Activated T-cell treated with anti-CD3 and anti-CD28 coated beads for 24 hours (primary cell): ENCODE results near the gene MRPS25.

Source experiments
- DNase-seq: peaks from one replicate; pipeline ENCODE4 v3.0.0-alpha.2; 2020; ENCODE audit warnings: low read depth

The MRPS25 gene

DNA sequence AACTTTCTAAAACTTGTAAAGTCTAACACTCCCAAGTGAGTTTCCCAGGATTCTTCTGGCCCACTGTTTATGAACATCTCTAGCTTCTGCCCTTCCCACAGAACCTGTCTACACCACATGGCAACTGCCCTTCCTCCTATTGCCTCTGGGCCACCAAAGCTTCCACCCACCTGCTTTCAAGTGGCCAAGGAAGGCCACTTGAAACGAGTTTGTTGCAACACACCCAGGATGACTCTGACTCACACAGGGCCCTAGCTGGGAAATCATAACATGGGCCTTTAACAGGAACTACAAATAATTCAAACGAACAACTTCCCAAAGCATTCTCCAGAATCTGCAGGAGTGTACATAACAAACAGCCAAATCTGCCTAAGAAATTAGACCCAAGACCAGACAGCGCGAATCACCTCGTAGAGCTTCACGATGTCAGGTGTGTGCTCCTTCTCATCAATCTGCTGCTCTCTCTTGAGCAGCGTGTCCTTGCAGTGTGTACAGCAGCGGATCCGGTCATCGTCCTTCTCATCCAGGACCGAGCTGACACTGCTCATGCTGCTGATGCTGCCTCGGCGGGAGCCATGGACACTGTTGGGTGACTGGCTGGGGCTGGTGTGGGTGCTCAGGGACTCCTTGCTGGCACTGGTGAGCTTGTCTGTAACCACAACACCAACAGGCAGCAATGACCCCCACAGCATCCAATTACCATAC is 17.0 kb upstream of the MRPS25 start:
- no peak for DNase-seq

DNA sequence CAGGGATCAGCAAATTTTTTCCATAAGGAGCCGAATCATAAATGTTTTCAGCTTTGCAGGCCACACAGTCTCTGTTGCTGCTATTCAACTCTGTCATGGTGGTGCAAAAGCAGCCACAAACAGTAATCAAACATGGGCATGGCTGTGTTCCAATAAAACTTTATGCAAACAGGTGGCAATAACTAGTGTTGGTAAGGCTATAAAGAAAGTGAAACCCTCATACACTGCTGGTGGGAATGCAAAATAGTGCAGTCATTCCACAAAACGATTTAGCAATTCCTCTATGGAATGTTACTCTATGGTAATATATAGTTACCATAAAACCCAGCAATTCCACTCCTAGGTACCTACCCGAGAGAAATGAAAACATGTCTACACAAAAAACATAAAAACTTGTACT is 14.0 kb upstream of the MRPS25 start:
- DNase-seq: no peak

DNA sequence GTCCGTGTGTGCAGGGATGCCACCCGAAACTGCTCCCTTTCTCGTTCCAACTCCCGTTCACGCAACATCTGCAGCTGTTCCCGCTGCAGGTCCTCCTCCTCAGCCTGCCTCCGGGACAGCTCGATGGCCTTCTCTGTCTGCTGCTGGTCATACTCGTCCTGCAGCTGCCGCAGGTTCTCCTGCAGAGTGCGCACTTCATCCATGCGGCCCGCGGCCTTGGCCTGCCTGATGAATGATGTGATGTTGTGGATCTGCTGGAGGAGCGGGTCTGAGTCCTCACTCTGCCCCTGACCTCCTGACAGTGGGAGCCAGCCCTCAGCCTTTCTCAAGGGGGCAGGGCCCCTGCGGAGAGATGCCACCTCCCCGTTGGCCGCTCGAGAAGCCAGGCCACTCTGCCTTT is 9.4 kb upstream of the MRPS25 start:
- no peak for DNase-seq

DNA sequence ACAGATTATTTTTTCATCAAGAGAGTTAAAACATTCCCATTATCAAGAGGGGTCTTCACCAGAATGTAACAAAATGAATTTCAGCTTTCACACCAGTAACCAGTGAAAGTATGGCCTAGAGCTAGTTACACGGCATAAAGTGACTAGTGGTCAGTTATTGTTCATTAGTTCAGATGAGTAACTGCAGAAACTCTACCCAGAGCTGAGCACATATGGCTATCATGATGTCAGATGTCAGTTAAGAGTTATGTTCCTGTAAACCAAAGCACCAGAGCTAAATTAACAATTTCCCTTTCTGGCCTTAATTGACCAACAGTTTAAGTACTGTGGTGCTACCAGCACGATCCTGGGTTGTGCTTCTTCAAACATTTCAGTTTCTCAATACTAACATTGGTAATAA is 6.6 kb upstream of the MRPS25 start:
- no peak for DNase-seq

DNA sequence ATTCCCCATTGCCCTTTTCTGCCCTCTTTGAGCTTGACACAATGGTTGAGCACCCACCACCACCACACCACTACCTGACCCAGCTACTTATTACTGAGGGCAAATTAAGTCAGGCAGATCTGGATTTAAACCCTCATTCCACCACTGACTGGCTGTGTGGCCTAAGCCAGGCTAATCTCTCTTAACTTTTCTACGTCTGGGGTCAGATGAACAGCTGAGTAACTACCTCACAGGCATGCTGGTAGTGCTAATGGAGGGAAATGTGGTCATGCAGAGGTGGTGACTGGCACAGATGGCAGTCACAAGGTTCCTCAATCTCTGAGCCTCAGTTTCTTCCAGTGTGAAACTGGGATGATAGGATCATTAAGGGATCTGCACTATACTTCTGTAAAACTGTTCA is 4.3 kb upstream of the MRPS25 start:
- DNase-seq: no peak

DNA sequence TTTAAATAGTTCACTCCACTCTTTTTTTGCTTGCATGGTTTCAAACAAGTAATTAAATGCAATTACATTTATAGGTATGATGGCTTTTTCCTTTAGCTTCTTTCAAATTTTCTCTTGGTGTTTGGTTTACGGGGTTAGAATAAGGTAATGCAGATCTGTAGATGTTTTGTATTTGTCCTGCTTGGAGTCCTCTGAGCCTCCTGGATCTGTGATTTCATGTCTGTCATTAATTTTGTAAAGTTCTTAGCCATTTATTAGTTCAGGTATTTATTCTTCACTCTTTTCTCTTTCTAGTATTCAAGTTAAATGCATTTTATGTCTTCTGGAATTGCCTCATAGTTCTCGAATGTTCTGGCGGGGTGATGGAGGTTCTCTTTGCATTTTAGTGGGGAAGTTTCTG is 1.4 kb upstream of the MRPS25 start:
- no peak for DNase-seq

DNA sequence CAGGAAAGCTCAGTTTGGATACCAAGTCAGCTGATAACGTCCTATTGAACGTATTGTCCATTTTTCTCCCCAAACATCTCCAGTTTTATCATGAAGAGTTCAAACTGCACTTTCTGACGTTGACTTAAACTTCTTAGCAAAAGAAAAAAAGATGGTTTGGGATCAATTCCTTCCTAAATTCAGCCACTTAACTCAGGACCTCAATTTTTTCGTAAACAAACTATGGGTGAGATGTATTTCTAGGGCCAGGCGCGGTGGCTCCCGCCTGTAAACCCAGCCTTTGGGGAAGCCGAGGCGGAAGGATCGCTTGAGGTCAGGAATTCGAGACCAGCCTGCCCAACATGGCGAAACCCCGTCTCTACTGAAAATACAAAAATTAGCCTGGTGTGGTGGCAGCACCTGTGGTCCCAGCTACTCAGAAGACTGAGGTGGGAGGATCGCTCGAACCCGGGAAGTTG is 464 bp upstream of the MRPS25 start:
- no peak for DNase-seq

DNA sequence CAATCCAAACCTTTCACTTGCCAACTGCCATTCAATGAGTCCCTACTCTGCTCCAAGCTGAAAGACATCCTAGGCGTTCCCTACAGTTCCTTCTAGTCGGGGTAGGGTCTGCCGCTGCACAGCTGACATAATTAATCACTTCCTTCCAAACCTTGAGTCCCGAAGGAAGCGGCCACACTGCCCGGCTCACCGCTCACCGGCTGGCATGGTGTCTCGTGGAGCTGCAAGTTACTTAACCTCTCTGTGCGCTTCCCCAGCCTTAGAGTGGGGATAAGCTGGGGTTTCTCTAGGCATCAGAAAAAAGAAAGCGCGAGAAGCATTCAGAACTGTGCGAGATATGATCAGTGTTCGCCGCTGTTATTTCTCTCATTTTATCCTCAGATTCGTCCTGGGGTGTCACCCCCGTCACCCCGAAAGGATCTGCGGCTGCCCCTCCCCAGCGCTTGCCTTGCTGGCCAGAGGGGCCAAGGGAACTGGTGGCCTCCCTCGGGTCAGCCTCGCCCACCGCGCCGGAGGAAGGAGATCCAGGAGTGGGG is 748 bp downstream of the MRPS25 start:
- no peak for DNase-seq

DNA sequence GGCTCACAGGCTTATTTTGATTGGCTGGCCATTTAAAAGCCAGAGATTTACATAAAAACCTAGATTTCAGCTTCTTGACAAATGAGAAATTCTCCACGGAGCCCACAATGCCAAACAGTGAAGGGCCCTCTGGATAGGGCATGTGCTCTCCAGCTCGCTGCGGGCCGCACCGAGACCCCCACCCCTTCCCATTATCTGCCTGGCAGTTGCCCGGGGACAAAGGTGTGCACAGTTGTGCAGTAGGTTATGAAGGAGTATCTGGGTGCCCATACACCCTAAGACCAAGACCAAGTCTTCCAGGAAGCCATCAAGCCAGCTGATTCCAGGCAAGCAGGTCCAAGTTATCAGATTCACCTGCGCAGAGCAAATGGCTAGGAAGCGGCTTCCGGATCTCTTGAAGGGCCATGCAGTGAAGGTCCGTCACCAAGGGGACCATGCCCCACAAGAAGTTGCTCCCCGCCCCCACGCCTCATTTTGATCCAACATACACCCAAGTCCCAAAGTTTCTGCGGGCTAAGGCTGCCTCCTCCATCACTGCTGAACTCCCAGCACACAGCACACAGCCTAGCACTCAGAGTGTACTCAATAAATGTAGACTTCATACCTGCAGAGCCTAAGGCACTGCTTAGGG is 1.3 kb downstream of the MRPS25 start:
- DNase-seq: no peak

DNA sequence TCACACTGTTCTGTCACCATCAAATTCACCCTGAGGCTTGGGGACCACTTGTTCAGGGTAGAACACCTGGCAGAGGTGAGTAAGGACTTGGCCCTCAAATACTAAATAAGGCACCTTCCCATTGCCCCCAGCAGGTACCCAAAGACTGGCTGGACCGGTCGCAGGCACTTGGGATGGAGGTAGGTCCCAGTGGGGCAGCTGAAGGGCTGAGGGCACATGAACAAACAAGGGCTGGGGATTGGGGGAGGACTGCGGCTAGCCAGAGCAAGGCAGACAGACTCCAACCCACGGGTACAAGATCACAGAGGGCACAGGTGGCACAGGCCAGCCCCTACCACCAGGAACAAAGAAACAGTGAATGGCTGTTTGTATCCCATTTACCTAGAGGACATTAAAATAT is 1.9 kb downstream of the MRPS25 start:
- no peak for DNase-seq

DNA sequence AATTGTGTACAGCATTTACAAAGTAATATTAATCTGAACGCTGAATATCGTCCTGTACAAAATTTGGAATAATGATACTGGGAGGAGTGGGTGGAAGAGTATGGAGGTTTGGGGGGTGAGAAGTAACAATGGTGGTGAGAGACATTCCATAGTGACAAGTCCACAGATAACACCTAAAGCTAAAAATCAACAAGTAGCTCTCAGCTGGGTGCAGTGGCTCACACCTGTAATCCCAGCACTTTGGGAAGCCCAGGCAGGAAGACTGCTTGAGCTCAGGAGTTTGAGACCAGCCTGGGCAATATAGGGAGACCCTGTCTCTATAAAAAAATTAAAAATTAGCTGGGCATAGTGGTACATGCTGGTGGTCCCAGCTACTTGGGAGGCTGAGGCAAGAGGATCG is 5.1 kb downstream of the MRPS25 start:
- DNase-seq: no peak

DNA sequence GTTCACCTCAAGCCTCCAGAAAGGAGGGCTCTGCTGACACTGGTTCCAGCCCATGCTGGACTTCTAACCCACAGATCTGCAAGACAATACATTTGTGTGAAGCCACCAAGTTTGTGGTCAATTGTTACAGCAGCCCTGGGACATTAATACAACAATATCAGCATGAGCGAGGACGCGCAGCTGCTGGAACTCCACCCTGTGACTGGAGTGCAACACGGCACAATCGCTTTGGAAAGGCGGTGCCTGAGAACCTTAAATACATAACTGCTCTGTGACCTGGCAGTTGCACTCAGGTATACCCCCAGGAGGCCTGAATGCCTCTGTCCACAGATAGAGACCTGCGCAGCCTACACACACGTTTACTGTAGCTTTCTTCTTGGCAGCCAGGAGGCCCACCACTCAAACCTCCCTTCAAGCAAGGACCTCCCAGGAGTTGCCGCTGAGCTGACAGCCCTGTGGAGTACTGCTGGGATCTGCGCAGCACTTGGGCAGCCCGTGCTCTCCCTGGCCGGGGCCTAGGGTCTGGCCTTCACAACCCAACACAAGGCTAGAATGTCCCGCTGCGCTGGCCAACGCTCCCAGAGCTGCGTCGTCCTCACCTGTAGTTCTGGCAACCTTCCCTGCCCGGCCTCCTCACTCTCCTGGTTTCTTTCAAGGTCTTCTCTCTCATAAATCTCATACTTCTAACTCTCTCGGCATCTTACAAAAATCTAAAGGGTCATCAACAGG is 8.3 kb downstream of the MRPS25 start:
- DNase-seq: no peak

DNA sequence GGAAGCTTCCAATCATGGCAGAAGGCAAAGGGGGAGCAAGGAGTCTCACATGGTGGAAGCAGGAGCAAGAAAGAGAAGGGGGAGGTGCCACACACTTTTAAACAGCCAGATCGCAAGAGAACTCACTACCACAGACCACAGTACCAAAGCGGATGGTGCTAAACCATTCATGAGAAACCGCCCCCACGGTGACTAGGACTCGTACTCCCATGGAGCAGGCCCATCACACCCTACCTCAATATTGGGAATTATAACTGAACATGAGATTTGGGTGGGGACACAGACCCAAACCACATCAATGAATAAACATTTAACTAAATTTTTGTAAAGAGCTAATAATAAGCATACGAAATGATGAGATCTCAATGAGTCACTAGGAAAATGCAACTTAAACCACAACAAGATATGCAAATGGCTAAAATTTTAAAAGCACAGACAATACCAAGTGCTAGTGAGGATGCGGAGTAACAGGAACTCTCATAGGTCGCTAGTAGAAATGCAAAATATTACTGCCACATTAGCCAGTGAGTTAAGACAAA is 10.0 kb downstream of the MRPS25 start:
- DNase-seq: peak; percentile 60

DNA sequence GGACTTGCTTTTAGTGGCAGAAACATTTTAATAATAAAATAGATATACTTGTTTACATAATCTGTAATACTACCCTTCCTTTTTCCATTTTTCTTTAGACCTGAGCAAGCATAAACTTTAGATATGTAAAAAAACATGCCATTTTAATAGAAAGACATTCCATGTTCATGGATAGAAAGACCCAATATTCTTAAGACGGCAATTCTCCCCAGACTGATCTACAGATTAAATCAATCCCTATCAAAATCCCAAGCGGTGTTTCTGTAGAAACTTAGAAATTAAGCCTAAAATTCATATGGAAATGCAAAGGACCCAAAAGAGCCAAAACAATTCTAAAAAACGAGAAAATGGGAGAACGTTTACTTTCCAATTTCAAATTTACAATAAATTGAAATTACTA is 11.6 kb downstream of the MRPS25 start:
- DNase-seq: no peak

DNA sequence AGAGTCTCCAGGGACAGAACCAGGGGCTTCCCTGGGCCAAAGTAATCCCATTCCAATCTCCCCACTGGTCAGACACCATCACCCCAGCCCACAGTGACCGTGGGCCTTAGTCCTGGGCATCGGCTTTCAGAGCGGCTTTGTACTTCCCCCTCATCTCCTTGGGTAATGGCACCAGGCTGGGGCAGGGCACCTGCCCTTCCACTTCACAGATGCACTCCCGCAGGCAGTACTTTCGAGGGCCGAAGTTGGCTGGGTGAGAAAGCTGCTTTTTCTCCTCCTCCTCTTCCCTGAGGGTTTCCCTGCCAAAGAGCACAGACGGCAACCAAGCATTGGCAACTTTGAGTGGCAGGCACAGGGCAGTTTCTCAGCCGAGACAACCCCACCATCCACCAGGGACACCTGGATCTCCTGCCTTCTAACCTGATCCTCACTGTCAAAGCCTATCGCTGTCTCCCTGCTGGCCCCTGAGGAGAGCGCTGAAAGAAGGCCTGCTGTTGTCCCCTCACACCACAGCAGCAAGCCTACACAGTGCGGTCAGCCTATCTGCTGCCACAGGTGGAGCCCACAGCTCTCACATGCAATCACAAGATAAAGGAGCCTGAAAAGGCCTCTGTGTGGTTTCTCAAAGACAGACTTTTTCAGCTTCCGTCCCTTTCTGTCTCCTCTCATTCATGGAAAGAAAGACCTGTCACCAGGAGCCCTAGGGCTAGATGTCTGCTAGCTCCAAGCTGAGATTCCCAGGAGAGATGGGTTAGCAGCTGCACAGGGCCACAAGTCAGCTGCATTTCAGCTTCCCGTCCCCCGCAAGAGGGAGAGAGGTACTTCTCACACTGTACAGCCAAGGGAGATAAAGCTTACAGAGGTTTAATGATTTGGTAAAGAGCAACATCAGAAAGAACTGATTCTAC is 12.5 kb downstream of the MRPS25 start:
- DNase-seq: no peak

DNA sequence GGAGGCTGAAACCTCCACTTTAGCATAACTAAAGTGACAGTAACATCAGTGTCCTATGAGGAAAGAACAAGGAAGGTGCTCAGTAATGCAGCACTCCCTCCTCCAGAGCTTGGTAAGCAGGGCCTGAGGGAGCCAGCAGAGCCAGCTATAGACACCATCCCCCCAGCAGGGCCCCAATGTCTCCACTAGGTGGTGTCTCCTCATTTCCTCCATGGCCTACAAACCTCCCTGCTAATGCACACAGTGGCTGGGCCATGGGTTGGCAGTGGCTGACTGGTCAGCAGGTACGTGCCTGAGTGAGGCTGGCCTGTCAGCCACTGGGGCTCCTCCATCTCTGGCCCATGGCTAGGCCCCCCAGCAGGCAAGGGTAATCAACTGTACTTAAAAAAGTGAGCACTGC is 13.6 kb downstream of the MRPS25 start:
- peak; percentile 32 for DNase-seq

DNA sequence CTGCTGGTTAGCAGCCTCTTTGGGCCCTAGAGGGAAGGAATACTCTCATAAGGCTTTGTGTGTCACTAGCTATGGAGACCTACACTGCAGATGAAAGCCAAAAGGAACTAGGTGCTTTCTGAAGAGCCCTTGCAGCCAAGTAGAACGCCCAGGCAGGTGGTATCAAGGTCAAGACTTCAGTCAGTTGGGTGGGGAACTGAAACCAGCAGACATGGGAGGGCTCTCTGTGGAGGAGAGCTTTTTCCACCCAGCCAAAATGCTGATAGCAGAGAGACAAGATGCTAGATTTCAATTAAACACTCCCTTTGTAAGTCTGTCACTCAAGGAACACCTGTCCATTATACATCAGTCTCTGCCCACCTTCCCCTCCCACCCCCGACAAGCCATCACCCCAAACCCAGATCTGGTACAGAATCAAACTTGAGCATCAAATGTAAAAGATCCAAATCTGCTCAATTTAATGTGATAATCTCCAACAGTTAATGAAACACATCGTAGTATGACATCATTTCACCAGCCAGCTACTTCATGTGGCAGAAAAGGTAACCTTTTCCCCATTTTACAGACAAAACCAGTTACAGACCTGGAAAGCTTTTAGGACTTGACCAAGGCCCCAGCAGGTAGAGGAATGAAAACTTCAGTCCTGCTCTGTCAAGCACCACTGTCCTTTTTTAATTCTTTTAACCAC is 14.6 kb downstream of the MRPS25 start:
- DNase-seq: no peak

DNA sequence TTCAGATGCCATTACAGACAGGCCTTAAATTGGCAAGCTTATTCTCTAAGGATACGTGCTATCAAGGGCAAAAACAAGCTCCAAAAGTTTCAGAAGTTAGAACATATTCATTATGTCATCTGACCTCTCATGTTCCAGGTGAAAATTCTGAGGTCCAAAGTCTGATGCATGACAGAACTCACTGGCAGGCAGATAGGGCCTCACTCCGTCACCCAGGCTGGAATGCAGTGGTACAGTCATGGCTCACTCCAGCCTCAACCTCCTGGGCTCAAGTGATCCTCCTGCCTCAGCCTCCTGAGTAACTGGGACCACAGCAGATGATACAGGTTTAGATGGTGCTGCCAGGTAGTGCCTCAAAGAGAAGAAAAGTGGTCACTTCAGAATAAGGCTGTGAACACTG is 15.5 kb downstream of the MRPS25 start:
- DNase-seq: no peak

DNA sequence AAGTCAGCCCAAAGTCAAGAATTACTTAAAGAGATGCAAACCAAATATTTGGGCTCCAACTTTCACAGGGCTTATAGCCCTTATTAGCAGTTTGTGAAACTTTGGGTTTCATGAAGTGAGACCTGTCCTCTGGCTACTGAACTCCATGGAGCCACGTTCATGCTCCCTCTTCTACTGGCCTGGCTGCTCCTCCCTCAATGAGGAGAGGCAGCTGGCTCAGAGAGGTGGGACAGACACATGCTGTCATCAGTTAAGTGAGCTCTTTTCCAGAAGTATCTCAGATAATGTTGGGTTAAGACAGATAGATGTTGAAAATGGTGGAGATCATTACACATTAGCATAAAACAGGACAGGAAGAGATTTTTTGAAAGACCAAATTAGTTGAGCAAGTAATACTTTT is 19.4 kb downstream of the MRPS25 start:
- DNase-seq: no peak

DNA sequence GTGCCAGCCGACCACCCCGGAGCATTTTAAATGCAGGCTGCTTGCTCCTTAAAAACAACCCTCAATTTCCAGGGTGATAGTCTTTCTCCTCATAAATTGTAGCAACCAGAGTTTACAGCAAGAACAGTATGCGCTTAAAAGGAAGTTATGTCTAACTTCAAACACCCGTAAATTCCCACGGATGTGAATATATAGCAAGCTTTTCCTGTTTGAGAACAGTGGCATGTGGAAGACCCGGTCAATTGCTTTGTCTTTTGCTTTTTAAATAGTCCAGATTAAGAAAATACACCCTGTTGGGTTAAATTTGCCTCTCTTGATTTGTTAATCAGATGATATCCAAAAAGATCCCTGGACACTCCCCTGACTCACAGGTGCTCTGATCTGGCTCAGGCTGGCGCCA is 20.8 kb downstream of the MRPS25 start:
- no peak for DNase-seq
